Glomerular endothelial cell (primary cell): ENCODE data around the gene RTBDN. TPM values are rescaled to one million over a fixed set of nuclear protein-coding genes. Genes with fewer than 3 reads are reported as not detected.
"Not testable (repeated sequence)": the region's sequence is repeated elsewhere in the genome, so short reads cannot be mapped to it uniquely, and the experiment has no call there.

ENCODE experiments used
- DNase-seq: peaks from one replicate; pipeline ENCODE4 v3.0.0-alpha.2; 2011; ENCODE audit warnings: low read depth, low spot score; ENCODE audit errors: extremely low read depth
- total RNA-seq: library from RNA; depleted of rRNA; stranded (reverse); fragments of >200 nt; gene quantifications from 2 replicates; pipeline ENCODE4 v1.2.3, GENCODE V29; 2015

RTBDN gene
- total RNA-seq, 1 donor from 2014 or later: not detected

- DNase-seq: no peak
Observed at GRCh38 chr19:12858041-12858928, 23.9 kb upstream of the RTBDN start.

DNA sequence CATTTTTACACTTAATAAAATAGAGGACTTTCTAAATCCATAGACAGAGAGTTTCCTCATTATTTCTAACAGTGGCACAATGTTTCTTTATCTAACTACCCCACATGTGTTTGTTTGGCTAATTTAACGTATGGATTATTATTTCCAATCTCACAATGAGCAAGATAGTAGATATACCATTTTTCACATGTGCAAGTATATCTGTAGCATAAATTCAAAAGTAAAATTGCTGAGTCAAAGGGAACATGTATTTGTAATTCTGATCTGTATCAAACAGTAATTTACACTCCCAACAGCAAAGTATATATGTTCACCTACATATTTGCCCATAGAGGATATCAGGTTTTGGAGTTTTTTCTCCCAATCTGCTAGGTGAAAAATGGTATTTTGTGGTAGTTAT, 22.3 kb upstream of the RTBDN start:
- DNase-seq: no peak

GRCh38 chr19:12847159-12848139, 13.1 kb upstream of the RTBDN start:
- DNase-seq: no peak

GRCh38 chr19:12846613-12847012, 12.2 kb upstream of the RTBDN start:
- not testable (repeated sequence) for DNase-seq

GRCh38 chr19:12843999-12844732, 9.8 kb upstream of the RTBDN start:
- no peak for DNase-seq

GRCh38 chr19:12843328-12843727, 8.9 kb upstream of the RTBDN start:
- DNase-seq: no peak

GRCh38 chr19:12842511-12842910, 8.1 kb upstream of the RTBDN start:
- no peak for DNase-seq

DNA sequence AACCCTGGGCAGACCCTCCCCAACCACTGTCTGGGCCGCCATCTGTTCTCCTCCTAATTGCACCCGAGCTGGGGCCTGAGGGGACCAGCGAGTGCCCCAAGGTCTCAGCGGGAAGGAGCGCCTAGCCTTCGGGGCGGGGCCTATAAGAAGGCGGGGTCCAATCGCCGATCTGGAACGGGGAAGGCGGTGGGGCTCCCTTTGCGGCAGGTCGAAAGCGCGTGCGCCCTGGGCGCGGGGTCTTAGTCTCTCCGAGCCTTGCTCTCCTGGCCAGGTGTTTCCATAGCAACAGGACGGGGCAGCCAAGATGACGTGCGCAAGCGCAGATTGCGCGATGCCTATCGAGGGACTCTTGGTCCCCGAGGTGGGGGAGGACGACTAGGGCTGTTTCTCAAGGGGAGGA, 6.7 kb upstream of the RTBDN start:
- DNase-seq: no peak

DNA sequence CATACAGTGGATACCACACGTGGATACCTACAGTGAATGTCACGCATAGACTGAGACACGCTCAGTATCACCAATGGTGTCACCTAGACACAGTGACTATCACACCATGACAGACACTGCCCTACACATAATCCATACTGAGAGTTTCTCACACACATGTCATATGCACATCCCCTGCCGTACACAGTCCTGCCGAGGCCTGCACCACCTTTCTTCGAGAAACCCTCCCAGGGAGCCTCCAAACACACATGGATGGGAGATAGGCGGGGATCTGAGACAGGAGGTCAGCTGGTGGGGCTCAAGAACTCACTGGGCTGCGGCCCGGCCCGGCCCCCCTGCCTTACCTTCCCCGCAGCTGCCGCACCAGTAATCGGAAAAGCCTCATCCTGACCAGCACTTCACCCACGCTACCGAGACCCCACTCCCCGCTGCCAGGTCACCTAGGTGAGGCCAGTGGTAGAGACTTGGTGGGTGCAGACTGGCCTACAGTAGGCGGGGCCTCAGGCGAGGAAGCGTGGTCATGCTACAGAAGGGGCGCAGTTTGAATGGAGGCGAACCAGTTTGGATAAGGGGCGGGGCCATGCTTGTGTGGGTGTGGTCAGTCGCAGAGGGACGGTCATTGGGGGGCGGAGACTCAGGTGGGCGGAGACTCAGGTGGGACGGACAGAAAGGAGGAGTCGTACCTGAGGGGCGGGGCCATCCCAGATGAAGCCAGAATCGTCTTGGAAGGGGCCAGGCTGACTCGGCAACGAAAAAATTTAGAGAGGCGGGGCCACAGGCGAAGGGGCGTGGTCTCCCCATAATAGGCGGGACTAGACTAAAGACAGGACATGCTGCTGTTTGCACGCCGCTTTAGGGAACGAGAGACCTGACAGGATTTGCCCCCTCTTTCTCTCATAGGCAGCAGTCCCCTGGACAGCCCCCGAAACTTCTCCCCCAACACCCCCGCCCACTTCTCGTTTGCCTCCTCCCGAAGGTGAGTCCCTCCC, 6.0 kb upstream of the RTBDN start:
- DNase-seq: no peak

DNA sequence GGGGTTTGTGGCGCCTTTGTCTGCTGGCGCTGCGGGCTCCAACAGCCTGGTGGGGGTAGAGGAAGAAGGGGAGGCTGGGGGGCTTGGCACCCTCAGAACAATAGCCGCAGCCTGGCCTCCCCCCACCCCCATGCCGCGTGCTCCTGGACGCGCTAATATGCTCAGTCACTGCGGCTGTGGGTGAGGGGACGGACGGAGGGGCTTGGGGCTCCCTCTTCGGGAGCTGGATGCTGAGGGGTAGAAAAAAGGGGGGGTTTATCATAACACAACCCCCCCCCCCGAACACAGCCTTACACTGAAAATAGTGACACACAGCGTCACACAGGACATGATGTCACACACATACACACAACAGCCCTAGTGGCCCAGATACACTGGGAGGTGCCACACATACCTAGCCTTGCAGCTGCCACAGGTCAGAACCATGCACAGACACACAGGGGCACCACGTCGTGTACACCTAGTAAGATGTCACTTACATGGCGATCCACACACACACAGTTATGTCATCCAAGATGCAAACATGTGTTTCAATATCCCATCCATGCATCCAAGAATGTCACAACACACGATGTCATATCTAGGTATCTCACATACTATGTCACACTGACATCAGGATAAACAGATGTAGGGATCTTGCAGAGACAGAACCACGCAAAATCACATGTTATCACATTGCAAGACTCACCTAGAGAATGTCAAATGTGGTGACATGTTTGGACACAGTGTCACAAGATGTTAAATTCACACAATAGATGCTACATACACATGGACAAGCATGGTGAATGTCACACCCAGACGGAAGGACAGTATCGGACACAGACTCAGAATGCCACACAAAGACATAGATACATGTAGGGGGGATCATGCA, 4.7 kb upstream of the RTBDN start:
- DNase-seq: no peak

DNA sequence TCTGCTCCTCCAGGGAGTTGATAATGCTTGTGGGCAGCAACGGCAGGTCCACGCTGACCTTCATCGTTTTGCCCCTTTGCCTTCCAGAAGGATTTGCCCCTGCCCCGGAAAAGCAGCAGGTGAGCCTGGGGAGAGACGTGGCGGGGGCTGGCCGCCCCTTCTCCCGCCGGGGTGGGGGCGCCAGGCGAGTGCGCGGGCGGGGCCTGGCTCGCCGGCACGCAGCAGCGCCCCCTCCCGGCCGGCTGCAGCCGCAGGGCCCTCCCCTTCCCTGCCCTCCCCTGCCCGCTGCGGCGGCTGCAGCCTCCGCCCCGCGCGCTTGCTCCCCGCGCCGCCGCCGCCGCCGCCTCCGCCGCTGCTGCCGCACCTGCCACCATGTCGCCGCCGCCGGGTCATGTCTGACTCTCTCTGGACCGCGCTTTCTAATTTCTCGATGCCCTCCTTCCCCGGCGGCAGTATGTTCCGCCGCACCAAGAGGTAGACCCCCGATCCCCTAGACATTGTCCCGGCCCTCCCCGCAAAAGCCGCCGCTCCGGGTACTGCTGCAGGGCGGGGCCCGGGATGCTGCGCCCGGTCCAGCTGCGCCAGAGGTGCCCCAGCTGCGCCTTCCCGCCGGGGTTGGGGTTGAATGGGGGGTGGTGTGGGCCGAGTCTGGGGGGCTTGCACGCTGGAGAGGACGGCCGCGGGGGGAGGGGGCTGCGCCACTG, 4.0 kb upstream of the RTBDN start, which contains the start of gene MAST1:
Gene MAST1 (plus strand): TSS at position 334 of the 704 bp plus-strand sequence. CDS start 58 bp downstream, at position 392.
- DNase-seq: no peak

DNA sequence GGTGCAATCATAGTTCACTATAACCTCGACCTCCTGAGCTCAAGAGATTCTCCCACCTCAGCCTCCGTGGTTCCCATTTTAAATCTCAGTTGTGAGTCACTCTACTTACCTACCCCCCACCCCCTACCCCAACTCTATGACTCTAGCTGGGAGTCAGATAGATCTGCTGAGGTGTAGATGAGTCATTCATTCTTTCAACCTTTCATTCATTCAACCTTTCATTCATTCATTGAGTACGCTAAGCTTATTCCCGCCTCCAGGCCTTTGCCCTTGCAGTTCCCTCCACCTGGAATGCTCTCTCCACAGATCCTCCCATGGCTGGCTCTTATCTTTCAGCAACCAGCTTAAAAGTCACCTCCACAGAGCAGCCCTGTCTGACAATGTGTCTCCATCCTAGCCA, 2.8 kb upstream of the RTBDN start:
- DNase-seq: no peak

GRCh38 chr19:12836529-12836863, 2.1 kb upstream of the RTBDN start:
- DNase-seq: no peak

- no peak for DNase-seq
Observed at GRCh38 chr19:12834976-12835757, 788 bp upstream of the RTBDN start.

- DNase-seq: no peak
Observed at GRCh38 chr19:12833738-12834565, 427 bp downstream of the RTBDN start.

- no peak for DNase-seq
Observed at GRCh38 chr19:12833418-12833737, 1.0 kb downstream of the RTBDN start.

DNA sequence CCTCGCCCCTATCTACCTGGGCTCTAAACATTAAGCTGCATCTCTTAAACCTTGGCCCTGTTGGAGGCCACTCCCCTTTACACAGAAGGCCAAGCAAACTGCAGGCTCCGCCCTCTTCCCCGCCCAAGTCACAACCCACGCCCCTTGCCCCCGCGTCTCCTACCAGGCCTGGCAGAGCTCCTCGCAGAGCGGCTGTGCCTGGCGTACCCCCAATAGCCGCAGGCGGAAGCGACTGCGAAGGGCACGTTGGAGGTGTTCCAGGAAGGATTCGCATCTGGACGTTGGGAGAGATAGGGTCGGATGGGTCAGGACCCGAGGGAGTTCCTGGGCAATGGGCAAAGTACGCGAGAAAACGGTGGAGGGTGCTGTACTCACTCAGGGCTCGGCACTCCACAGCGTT, 5.9 kb downstream of the RTBDN start:
- no peak for DNase-seq
